PFSK-1 (cell line): ENCODE results near the gene SETBP1.
A peak's percentile ranks its signal among the peaks of the same experiment; 100 is the strongest.

ENCODE experiments used
- POLR2AphosphoS5 ChIP-seq: IDR thresholded peaks from 2 replicates; pipeline ENCODE4 v1.6.1; 2012; ENCODE audit warnings: low read depth, mild to moderate bottlenecking, control low read depth, low read length, moderate library complexity
- TF ChIP-seq, protein P1 (sequence below), 2 experiments: IDR thresholded peaks; 2 replicates each; pipeline versions ENCODE4 v1.6.1 to v1.8.0; 2011 to 2012; ENCODE audit warnings: low read depth in 2 of 2, low read length in 2 of 2, control low read depth in 1 of 2, inconsistent platforms in 1 of 2, mild to moderate bottlenecking in 1 of 2, moderate library complexity in 1 of 2; ENCODE audit not compliant: insufficient read depth in 1 of 2

DNA sequence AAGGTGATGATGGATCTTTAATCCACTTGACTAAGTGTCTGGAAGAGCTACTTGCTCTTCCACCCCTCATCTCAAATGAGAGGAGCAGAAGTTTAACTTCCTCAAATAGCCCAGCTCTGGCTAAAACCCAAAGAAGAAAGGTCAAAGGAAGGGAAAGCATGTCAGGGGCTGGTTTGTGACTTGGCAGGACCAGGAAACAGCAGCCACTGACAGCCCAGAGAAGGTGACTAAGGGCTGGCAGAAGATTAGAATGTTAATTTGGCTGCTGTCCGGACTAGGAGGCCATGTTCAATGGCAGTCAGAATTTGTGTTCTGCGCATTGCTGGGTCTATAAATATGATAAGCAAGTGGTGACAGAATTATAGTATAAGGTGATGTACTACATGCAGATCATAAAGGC is 386.2 kb downstream of the SETBP1 start:
- TF ChIP-seq, protein P1, sequence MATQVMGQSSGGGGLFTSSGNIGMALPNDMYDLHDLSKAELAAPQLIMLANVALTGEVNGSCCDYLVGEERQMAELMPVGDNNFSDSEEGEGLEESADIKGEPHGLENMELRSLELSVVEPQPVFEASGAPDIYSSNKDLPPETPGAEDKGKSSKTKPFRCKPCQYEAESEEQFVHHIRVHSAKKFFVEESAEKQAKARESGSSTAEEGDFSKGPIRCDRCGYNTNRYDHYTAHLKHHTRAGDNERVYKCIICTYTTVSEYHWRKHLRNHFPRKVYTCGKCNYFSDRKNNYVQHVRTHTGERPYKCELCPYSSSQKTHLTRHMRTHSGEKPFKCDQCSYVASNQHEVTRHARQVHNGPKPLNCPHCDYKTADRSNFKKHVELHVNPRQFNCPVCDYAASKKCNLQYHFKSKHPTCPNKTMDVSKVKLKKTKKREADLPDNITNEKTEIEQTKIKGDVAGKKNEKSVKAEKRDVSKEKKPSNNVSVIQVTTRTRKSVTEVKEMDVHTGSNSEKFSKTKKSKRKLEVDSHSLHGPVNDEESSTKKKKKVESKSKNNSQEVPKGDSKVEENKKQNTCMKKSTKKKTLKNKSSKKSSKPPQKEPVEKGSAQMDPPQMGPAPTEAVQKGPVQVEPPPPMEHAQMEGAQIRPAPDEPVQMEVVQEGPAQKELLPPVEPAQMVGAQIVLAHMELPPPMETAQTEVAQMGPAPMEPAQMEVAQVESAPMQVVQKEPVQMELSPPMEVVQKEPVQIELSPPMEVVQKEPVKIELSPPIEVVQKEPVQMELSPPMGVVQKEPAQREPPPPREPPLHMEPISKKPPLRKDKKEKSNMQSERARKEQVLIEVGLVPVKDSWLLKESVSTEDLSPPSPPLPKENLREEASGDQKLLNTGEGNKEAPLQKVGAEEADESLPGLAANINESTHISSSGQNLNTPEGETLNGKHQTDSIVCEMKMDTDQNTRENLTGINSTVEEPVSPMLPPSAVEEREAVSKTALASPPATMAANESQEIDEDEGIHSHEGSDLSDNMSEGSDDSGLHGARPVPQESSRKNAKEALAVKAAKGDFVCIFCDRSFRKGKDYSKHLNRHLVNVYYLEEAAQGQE (IDR thresholded peaks at IDR 0.05; ENCODE audit: insufficient read depth in 1 of 2, low read depth in 2 of 2, low read length in 2 of 2), result peak in 1 of 2 experiments; percentile 69; a peak in 2 of 4 replicates
- no peak for TF ChIP-seq POLR2AphosphoS5
